DND-41 (cell line): ENCODE measurements around the gene KCNJ15.

Experiments
- ATAC-seq: fragments of 200-7000 bp; cut with Tn5 transposase; 3 replicates; pipeline ENCODE4 v1.9.1; 2021; ENCODE audit warnings: low read depth; ENCODE audit not compliant: insufficient read depth
- DNase-seq: peaks from one replicate; pipeline ENCODE4 v3.0.0-alpha.2; 2020
- H2AFZ ChIP-seq: 2 replicates; pipeline ENCODE4 v1.6.0; 2012; ENCODE audit warnings: low read depth, low read length
- H3K27ac ChIP-seq: 2 replicates; pipeline ENCODE4 v1.5.1; 2012; ENCODE audit warnings: low read length, inconsistent platforms
- H3K27me3 ChIP-seq: fragments of 200-600 bp; sonication (generic); 2 replicates; pipeline ENCODE4 v1.6.0; 2012; ENCODE audit warnings: low read length, mild to moderate bottlenecking, inconsistent platforms; ENCODE audit not compliant: insufficient read depth, poor library complexity
- H3K36me3 ChIP-seq: 2 replicates; pipeline ENCODE4 v1.5.1; 2012; ENCODE audit warnings: low read length, inconsistent platforms; ENCODE audit not compliant: insufficient read depth
- H3K4me1 ChIP-seq: 2 replicates; pipeline ENCODE4 v1.5.1; 2012; ENCODE audit warnings: mild to moderate bottlenecking, low read length; ENCODE audit not compliant: insufficient read depth
- H3K4me2 ChIP-seq: 2 replicates; pipeline ENCODE4 v1.6.0; 2012; ENCODE audit warnings: mild to moderate bottlenecking, moderate library complexity, low read length, inconsistent platforms; ENCODE audit not compliant: insufficient read depth
- H3K4me3 ChIP-seq, 2 experiments: fragments of 200-600 bp in 1 of 2; shearing (Covaris generic) in 1 of 2; 2 replicates each; pipeline ENCODE4 v1.5.1; 2012 to 2016; ENCODE audit warnings: inconsistent platforms in 2 of 2, low read length in 2 of 2, mild to moderate bottlenecking in 2 of 2, low read depth in 1 of 2, moderate library complexity in 1 of 2
- H3K79me2 ChIP-seq: 2 replicates; pipeline ENCODE4 v1.6.0; 2012; ENCODE audit warnings: low read length, inconsistent platforms; ENCODE audit not compliant: insufficient read depth
- H3K9ac ChIP-seq: 2 replicates; pipeline ENCODE4 v1.6.0; 2012; ENCODE audit warnings: low read depth, mild to moderate bottlenecking, inconsistent platforms, low read length, moderate library complexity
- H3K9me3 ChIP-seq: 2 replicates; pipeline ENCODE4 v1.5.1; 2012; ENCODE audit warnings: low read length, moderate library complexity, mild to moderate bottlenecking, inconsistent platforms; ENCODE audit not compliant: insufficient read depth, severe bottlenecking
- H4K20me1 ChIP-seq: 2 replicates; pipeline ENCODE4 v1.6.0; 2012; ENCODE audit warnings: low read length; ENCODE audit not compliant: insufficient read depth
- CTCF ChIP-seq: IDR thresholded peaks from 2 replicates; pipeline ENCODE4 v1.5.1; 2012; ENCODE audit warnings: borderline replicate concordance, low read length, moderate library complexity, mild to moderate bottlenecking; ENCODE audit not compliant: poor library complexity, severe bottlenecking; ENCODE audit errors: extremely low read depth
- EZH2 ChIP-seq: IDR thresholded peaks from 3 replicates; pipeline ENCODE4 v1.6.1; 2012; ENCODE audit warnings: borderline replicate concordance, low read depth, mild to moderate bottlenecking, moderate library complexity, low read length, inconsistent platforms; ENCODE audit not compliant: severe bottlenecking

KCNJ15 gene

GRCh38 chr21:38249696-38250278 lies 7.0 kb upstream of the KCNJ15 start:
- ATAC-seq: no peak
- no peak overlapping the region for H3K9ac ChIP-seq
- H3K27me3 ChIP-seq: peaks cover 7% of the 10 kb centered on the region
- no peaks in the 10 kb centered on the region for H3K9me3 ChIP-seq
- DNase-seq: no peak
- H3K4me3 ChIP-seq: no peak overlapping the region
- H3K27ac ChIP-seq: no peak overlapping the region
- no peaks in the 10 kb centered on the region for H3K79me2 ChIP-seq
- no peaks in the 10 kb centered on the region for H3K36me3 ChIP-seq
- TF ChIP-seq CTCF (no peak), EZH2 (no peak)
- H4K20me1 ChIP-seq: no peaks in the 10 kb centered on the region
- no peak overlapping the region for H3K4me2 ChIP-seq
- no peaks in the 10 kb centered on the region for H3K4me1 ChIP-seq
- no peak overlapping the region for H2AFZ ChIP-seq

- TF ChIP-seq EZH2: no peak
- TF ChIP-seq CTCF: no peak
- no peak overlapping the region for H3K9ac ChIP-seq
- no peaks in the 10 kb centered on the region for H4K20me1 ChIP-seq
- no peak overlapping the region for H3K27ac ChIP-seq
- peaks cover 7% of the 10 kb centered on the region for H3K27me3 ChIP-seq
- no peaks in the 10 kb centered on the region for H3K4me1 ChIP-seq
- no peaks in the 10 kb centered on the region for H3K79me2 ChIP-seq
- H3K36me3 ChIP-seq: no peaks in the 10 kb centered on the region
- no peak for DNase-seq
- ATAC-seq: no peak
- H3K4me3 ChIP-seq: no peak overlapping the region
- H2AFZ ChIP-seq: no peak overlapping the region
- no peak overlapping the region for H3K4me2 ChIP-seq
- H3K9me3 ChIP-seq: no peaks in the 10 kb centered on the region
Measured at GRCh38 chr21:38250991-38251418, 5.8 kb upstream of the KCNJ15 start.

- H3K27me3 ChIP-seq: peaks cover 13% of the 10 kb centered on the region
- no peak for TF ChIP-seq CTCF
- TF ChIP-seq EZH2: no peak
- no peak for DNase-seq
- no peak overlapping the region for H3K4me2 ChIP-seq
- no peaks in the 10 kb centered on the region for H3K4me1 ChIP-seq
- H4K20me1 ChIP-seq: no peaks in the 10 kb centered on the region
- no peaks in the 10 kb centered on the region for H3K9me3 ChIP-seq
- no peaks in the 10 kb centered on the region for H3K36me3 ChIP-seq
- H3K9ac ChIP-seq: no peak overlapping the region
- no peak overlapping the region for H2AFZ ChIP-seq
- no peak overlapping the region for H3K4me3 ChIP-seq
- no peaks in the 10 kb centered on the region for H3K79me2 ChIP-seq
- no peak for ATAC-seq
- no peak overlapping the region for H3K27ac ChIP-seq
Measured at GRCh38 chr21:38254970-38255369, 1.8 kb upstream of the KCNJ15 start.

- Histone ChIP-seq H3K4me2 (no peak overlapping the region), H3K27ac (no peak overlapping the region), H3K9me3 (no peaks in the 10 kb centered on the region), H3K9ac (no peak overlapping the region), H3K4me1 (no peaks in the 10 kb centered on the region), H2AFZ (no peak overlapping the region), H3K4me3 (no peak overlapping the region), H3K79me2 (no peaks in the 10 kb centered on the region), H4K20me1 (no peaks in the 10 kb centered on the region), H3K36me3 (no peaks in the 10 kb centered on the region), H3K27me3 (peaks cover 13% of the 10 kb centered on the region)
- no peak for DNase-seq
- no peak for TF ChIP-seq EZH2
- TF ChIP-seq CTCF: no peak
- ATAC-seq: no peak
Measured at GRCh38 chr21:38255571-38256117, 1.1 kb upstream of the KCNJ15 start.
